Glomerular endothelial cell (primary cell): Measurements from ENCODE around the gene GALE. TPM values are rescaled to one million over a fixed set of nuclear protein-coding genes. Genes with fewer than 3 reads are reported as not detected.
"Not testable (repeated sequence)": the region's sequence is repeated elsewhere in the genome, so short reads cannot be mapped to it uniquely, and the experiment has no call there.

Source experiments
- DNase-seq: peaks from one replicate; pipeline ENCODE4 v3.0.0-alpha.2; 2011; ENCODE audit warnings: low read depth, low spot score; ENCODE audit errors: extremely low read depth
- total RNA-seq: library from RNA; depleted of rRNA; stranded (reverse); fragments of >200 nt; gene quantifications from 2 replicates; pipeline ENCODE4 v1.2.3, GENCODE V29; 2015

Gene GALE
- total RNA-seq, 1 donor from 2014 or later: 60.6 TPM

DNA sequence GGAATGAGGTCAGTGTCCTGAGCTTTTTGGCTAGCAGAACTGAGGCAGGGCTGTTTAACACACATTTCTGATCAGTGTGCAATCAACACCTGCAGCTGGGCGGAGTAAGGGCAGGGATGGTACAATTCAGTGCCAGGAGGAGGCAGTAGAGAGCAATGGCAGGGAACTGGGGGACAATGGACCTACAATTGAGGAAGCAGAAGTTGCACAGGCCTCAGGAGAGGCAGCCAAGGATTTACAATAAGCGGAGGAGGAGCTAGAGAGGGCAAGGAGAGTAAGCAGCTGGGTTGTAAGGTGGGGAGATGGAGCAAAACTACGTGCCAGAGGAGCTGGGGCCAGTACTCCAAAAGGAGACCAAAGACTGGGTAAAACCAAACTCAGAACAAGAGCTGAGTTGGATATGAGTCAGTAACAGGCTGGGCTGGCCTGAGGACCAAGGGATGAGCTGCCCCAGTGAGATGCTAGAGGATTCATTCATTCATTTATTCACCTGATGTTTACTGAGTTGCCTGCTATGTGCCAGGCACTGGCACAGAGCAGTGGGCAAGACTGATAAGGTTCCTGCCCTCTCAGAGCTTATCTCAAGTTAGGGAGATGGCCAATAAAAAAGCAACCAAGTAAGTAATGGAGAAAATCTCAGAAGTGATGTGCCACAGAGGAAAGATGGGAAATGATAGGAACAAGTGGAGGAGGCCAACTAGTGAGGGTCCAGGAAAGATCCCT lies 10.4 kb upstream of the GALE start:
- no peak for DNase-seq

DNA sequence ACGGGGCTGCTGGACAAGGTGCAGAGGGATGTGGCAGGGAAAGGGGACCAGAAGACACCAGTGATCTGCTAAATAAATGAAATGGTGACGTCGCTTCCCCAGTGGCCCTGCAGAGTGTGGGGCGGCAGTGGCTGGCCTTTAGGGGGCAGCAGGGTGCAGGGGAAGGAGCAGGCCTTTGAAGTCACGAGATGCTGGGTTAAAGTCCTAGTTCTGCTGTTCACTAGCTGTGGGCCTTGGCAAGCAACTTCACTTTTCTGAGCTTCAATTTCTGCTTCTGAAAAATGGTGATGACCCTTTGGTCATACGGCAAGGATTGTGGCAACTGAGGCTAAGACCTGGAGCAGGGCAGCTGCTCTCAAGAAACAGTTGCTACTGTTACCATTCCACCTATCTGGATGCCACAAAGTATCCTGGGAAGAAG lies 9.2 kb upstream of the GALE start:
- no peak for DNase-seq

DNA sequence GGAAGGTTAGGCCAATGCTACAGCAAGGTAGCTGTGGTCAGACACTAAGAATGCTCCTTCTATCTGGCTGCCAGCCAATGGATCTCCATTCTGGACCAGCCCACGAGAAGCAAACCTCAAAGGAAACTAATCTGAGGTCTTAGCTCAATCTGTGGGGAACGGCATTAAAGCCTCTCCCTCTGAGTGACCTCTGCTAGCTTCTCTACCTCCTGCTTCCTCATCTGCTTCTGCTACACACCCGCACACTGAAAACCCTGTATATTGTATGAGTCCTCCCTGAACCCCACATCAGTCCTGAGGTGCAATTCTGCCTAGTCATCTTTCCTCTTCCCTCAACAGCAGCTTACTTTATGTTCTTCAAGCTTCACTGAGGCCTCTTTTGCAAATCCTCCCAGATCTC lies 6.9 kb upstream of the GALE start:
- DNase-seq: no peak

DNA sequence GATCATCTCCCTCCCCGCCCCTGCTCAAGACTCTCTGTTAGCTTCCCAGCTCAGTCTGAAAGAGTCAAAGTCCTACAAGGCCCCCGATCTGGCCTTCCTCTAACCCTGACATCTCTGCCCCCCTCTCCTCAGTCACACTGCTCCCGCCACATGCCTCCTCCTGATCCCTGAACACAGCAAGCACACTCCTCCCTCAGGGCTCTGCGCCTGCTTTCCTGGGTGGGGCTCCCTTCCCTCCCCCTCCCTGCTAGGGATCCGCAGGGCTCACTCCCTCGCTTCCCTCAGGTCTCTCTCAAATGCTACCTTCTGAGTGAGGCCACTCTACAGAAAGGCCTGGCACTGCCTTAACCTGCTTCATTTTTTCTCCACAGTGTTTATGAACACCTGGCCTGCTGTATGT lies 5.7 kb upstream of the GALE start:
- DNase-seq: no peak

DNA sequence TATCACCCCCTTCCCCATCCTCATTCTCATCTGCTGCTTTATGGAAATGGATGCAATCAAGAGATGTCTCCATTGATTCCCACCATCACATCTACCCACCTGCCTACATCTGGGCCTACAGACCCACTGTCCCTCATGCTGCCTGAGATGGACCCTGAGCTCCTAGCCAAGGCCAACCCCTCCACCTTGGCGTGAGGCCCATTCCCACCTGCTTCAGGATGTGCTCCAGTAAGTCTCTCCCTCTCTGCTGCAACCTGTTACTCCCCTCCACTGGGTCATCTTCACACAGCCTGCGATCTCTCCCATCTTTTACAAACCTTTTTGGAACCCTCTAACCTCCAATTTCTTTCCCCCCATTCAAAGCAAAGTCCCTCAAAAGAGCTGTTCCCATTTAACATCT lies 4.5 kb upstream of the GALE start:
- DNase-seq: no peak

DNA sequence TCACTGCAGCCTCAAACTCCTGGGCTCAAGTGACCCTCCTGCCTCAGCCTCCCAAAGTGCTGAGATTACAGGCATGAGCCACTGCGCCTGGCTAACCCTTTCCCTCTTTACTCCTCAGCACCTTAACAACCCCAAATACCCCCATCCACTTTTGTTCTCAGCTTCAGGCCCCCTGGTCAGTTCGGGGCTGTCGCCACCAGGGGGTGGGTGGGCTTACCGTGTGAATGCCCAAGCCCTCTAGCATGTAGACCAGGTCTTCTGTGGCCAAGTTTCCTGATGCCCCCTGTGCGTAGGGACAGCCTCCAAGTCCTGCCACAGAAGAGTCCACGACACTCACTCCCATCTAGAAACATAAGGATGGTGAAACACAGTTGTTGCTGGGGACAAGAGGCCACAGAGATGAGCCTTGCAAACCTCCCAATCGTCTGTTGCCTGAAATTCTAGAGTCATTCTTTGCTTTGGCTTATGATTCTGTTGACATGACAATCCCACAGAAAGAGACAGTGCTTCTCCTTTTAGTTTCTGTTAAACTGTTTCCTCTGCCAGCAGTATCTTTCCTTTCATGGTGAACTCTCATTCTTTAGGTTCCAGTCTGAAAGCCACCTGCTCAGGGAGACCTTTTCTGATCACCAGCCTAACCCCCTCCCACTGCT lies 3.8 kb upstream of the GALE start:
- no peak for DNase-seq

DNA sequence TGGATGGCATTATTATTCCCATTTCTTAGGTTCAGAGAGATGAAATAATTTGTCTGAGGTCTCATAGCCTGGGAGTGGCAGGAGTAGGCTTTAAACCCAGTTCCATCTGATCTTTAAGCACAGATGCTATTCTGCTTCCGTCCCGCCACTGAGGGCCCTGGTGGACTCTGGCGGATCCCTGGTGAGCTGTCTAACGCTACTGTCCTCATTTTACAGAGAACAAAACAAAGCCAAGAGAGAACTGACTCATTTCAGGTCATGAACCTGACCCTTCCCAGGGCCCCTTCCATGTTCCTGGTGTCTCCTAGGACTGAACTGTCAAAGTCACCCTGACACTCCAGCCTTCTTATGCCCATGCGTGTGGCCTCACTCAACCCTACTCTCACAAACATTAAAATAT lies 3.1 kb upstream of the GALE start:
- no peak for DNase-seq

DNA sequence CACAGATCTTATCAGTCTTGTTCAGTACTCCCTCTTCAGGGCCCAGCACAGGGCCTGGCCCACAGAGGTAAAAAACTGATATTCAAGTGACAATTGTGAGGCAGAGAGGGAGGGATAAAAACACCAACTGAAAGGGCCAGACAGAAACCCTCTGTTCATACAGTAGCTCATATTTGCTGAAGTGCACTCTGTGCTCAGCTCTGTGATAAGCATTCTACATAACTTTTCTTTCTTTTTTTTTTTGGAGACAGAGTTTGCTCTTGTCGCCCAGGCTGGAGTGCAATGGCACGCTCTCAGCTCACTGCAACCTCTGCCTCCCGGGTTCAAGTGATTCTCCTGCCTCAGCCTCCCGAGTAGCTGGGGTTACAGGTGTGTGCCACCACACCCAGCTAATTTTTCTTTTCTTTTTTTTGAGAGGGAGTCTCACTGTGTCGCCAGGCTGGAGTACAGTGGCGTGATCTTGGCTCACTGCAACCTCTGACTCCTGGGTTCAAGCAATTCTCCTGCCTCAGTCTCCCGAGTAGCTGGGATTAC lies 2.3 kb upstream of the GALE start:
- not testable (repeated sequence) for DNase-seq

DNA sequence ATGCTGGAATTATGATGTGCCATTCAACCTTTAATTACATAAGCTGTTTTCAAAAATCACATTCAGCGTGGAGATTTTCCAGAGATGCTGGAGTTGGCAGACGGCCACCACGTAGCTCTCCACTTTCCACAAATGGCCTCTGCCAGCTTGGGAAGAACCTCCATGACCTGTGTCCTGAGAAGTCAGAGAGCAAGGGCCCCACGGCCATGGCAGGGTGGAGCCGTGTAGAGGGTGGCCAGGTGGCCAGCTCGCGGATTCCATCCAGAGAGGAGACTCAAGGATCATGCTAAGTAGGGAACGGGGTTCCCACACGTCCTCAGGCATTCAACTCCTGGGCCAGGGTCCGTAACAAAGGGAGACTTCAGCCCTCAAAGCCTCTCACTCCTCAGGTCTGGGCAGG lies 1.3 kb upstream of the GALE start:
- DNase-seq: no peak

DNA sequence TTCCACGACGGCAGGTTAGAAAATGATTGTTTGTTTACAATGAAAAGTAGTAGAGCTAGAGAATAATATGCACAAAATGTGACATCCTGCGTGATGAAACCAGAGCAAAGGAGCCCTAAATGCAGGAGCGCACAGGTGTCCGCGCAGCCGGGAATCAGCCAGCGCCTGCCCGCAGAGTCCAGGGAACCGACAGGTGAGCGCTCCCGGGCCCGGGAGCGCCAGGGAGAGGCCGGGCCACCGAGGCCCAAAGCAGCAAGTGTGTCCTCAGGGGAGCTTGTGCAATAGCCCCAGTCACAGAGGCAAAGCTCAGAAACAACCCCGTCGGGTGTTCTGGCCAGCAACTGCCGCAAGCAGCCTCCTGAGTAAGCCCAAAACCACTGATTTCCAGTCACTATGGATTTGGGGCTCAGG lies 789 bp upstream of the GALE start:
- no peak for DNase-seq

DNA sequence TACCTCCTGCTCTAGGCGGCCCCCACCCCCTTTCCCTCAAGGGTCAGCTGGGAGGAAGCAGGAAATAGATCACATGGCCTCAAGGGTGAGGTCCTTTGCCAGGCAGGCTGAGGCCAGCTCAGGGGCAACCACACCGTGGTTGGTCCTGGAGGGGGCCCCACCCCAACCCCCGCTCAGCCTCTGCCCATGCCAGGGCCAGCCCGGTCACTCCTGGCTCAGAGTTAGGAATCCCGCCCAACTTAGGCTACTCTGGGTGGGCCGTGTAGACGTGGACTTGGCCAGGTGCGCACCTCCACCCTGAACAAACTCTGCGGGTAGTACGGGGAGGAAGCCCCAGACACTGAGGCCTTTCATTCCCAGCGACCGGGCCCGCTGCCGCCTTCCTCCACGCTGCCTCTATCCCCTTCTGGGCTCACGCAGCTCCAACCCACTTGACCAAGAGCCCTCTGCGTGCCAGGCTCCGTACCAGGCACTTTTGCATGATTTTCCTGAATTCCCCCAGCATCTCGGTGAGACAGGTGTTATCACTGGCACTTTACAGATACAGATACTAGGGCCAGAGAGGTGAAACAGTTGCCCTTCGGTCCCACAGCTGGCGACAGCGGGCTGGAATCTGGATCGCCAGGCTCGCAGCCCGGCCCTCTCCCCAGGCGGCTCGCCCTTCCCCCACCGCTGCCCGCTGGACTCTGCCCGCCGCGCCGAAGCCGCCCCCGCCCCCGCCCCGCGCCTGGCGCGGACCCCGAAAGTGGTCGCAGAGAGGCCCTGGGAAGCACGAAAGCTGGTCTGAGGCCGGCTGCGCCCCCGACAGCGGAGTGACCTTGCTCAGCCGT lies 769 bp downstream of the GALE start:
- no peak for DNase-seq

DNA sequence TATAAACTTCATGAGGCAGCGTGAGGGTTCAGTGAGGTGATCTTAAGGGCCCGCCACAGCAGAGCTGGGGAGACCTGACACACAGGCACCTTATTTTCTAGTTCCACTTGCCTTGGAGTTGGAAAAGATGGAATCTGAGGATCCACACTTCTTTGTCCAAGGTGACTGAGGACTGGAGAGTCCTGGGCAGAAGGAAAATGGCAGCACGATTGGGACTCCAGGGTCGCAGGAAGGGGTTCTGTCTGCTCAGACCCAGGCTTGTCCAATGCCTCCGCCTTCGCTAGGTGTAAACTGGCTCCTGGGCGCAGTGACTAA lies 1.3 kb downstream of the GALE start:
- DNase-seq: no peak

DNA sequence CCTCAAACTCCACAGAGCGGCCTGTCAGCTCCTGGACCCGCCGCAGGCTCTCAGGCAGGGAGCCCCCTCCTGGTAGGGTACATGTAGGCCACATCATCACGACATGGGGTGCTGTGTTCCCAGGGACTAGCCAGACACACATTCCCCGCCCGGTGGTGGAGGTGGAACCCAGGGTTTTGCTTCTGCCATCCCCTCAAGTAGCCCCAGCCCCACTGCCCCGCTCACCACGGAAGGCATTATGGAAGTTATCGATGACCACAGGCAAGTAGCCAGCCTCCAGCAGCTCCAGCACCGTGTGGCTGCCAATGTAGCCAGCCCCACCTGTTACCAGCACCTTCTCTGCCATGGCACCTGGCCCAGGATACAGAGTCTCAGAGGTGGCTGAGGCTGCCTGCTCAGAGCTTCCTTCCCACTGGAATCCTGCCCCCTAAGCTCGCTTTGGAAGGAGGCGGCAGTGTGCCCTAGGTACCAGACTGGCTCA lies 1.9 kb downstream of the GALE start:
- no peak for DNase-seq

DNA sequence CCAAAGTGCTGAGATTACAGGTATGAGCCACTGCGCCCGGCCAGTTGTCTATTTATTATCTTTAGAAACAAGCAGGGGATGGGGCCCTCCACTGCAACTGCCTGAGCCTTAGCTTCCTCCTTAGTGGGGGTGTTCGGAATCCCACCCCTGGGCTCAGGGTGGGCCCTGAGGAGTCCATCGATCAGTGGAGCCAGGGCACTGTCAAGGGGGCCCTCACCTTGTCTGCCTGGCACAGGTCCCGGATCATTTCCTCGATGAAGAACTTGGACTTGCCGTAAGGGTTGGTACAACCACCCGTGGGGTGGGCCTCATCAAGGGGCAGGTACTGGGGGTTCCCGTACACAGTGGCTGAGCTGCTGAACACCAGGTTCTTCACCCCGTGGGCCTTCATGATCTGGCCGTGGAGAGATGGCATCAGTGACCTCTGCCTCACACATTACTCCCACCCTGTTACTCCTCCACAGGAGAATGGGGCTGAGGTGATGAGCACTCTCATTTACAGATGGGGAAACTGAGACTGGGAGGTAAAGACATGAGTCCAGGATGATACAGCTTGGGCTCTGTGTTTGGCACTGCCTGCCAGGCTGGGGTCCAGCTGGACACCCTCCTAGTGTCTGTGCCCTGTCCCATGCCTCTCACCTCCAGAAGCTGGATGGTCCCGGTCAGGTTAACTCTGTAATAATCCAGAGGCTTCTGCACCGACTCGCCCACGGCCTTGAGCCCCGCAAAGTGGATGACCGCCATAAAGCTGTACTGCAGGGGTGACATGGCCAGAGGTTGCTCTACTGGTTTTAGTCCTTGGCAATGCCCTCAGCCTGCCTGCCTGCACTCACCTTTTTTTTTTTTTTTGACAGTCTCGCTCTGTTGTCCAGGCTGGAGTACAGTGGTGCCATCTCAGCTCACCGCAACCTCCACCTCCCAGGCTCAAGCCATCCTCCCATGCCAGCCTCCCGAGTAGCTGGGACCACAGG lies 2.8 kb downstream of the GALE start:
- DNase-seq: no peak

DNA sequence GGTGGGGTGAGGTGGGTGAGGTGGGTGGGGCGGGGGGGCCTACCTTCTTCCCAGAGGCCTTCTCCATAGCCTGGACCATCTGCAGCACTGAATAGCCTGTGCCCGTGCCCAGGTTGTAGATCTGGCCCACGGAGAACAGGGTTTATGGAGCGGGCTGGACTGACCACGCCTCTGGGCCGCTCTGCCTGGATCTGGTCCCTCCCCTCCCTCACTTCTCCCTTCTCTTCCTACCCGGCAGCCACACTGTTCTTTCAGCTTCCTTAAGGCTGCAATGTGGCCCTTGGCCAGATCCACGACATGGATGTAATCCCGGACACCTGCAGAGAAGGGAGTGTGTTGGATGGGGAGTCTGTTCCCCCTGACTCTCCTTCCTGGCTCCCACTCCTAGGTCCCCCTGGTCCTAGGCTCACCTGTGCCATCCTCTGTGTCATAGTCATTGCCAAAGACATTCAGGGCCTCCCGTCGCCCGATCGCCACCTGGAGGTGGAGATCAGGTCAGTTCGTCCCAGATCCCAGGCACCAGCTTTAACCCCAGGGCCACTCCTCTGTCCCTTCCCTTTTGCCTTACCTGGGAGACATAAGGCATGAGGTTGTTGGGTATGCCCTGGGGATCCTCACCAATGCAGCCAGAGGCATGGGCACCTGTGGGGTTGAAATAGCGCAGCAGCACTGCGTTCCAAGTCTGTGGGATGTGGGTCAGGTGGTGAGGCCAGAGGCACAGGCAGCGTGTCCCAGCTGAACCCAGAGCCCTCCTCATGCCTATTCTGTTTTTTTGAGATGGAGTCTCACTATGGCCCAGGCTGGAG lies 3.9 kb downstream of the GALE start:
- no peak for DNase-seq

DNA sequence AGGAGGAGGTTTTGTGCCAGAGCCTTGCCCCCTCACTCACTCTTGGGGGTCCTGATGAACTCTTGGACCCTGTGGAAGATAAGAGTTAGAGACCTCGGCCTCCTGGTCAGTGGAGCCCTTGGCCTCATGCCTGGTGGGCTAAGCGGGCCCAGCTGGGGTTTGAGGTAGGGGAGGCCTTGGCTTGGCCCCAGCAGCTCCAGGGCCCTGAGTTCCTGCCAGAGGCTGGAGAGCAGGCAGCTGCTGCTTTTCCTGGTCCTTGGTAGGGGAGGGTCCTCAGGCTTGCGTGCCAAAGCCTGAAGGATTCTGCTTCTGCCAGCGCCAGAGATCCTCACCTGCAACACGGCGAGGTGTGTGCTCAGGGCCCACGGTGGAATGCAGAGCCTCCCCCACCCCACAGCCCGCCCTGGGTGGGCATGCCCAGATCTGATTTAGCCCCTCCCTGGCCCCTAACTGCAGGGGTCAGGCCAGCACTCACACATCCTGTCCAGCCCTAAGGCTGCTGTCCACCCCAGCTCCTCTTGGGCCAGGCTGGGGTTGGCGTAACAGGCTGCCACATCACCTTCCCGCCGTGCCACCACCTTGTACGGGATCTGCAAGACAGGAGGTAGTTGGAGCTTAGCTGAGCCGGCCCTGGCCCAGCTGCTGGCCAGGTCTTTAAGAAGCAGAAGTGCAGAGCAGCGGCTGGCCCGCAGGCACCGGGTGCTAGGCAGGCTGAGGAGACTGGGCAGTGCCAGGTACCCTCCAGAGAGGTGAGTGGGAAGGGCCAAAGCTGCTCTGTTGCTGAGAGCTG lies 4.7 kb downstream of the GALE start:
- no peak for DNase-seq

DNA sequence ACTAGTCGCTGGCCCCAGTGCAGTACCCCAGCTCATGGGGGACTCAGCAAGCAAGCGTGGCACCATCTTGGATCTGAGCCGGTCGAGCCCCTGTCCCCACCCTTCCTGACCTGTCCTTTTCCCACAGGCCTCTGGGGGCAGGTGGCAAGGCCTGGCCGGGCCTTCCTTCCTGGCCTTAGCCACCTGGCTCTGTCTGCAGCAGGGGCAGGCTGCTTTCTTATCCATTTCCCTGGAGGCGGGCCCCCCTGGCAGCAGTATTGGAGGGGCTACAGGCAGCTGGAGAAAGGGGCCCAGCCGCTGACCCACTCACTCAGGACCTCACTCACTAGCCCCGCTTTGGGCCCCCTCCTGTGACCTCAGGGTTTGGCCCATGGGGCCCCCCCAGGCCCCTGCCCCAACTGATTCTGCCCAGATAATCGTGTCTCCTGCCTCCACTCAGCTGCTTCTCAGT lies 5.8 kb downstream of the GALE start:
- not testable (repeated sequence) for DNase-seq

DNA sequence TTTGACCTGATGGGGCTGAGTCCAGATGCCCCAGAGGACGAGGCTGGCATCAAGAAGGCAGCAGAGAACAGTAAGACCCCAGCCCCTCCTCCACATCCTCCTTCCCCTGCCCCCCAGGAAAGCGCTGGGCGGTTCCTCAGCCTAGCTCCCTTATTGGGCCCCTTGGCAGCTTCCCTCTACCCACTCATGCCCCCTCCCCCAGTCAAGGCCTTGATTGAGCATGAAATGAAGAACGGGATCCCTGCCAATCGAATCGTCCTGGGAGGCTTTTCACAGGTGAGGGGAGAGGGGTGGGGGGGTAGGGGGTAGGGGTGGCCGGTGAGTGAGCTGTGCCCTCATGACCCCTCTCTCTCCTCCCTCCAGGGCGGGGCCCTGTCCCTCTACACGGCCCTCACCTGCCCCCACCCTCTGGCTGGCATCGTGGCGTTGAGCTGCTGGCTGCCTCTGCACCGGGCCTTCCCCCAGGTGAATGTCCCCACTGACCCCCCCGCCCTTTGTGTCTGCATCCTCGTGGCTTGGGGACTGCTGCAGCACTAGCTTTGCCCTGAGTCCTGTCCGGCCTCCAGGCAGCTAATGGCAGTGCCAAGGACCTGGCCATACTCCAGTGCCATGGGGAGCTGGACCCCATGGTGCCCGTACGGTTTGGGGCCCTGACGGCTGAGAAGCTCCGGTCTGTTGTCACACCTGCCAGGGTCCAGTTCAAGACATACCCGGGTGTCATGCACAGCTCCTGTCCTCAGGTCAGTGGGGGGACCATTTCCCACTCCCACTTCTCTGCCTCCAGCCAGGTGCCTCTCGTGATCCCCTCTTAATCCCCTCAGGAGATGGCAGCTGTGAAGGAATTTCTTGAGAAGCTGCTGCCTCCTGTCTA lies 6.5 kb downstream of the GALE start:
- DNase-seq: no peak
